Nephron progenitor cell (in vitro differentiated cells): ENCODE data around the gene TNFAIP8L3.
A peak's percentile ranks its signal among the peaks of the same experiment; 100 is the strongest.
"Not testable (repeated sequence)": the region's sequence is repeated elsewhere in the genome, so short reads cannot be mapped to it uniquely, and the experiment has no call there.

Experiments used
- DNase-seq: peaks from one replicate; pipeline ENCODE4 v3.0.0; 2021
- H3K27ac Mint-ChIP-seq: 2 replicates; pipeline ENCODE4 v1.8.0; 2021; ENCODE audit warnings: mild to moderate bottlenecking, moderate library complexity, mixed read lengths
- H3K27me3 Mint-ChIP-seq: 2 replicates; pipeline ENCODE4 v1.8.0; 2021; ENCODE audit warnings: mild to moderate bottlenecking, low read depth, mixed read lengths; ENCODE audit not compliant: poor library complexity
- H3K36me3 Mint-ChIP-seq: 2 replicates; pipeline ENCODE4 v1.8.0; 2021; ENCODE audit warnings: low read depth, mixed read lengths
- H3K4me1 Mint-ChIP-seq: 2 replicates; pipeline ENCODE4 v1.8.0; 2021; ENCODE audit warnings: mixed read lengths
- H3K4me3 Mint-ChIP-seq: 2 replicates; pipeline ENCODE4 v1.8.0; 2021; ENCODE audit warnings: mild to moderate bottlenecking, moderate library complexity, mixed read lengths
- H3K9me3 Mint-ChIP-seq: 2 replicates; pipeline ENCODE4 v1.8.0; 2021; ENCODE audit warnings: mild to moderate bottlenecking, moderate library complexity, mixed read lengths
- TF ChIP-seq, protein P1 (sequence below): fragments of 200-600 bp; sonication (generic); IDR thresholded peaks from 2 replicates; pipeline ENCODE4 v1.5.0; 2021; ENCODE audit warnings: antibody characterized with exemption

The TNFAIP8L3 gene

DNA sequence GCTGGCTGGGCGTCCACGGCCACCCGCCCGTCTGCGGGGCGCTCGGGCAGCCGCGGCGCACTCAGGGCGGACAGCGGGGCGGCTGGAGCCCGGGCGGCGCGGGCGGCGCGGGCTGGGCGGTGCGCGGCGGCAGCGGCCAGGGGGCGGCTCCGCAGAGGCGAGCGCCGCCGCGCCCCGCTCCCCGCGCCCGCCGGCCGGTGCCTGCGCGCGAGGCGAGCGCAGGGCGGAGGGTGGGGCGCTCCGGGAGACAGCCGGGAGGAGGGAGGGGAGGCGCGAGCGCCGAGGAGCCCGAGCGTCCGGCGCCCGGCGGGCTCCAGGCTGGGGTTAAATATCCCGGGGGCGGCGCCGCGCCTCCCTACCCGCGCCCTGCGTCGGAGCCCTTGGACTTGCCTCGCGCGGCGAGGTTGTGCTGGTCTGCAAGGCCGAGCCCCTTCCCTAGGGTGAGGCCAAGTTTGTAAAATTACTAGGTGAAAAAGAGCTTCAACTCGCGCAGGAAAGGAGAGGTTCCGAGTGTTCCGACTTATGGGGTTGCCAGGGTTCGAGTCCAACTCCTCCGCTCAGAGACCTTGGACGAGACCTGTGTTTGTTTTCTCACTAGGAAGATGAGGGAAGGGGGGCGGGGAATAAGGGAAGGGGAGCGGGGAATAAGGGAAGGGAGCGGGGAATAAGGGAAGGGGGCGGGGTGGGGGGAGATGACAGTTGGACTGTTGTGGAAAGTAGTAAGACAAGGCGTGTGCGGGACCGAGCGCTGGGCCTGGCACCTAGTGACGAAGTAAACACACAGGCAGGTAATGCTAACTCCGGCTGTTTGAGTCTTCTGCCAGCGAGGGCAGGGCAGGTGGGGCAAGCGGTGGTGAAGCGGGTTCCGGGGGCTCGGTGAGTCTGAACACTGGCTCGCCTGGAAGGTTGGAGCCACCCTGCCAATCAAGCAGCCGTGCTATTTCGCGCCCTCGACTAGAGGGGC is at the start of gene TNFAIP8L3:
Gene TNFAIP8L3 (minus strand): TSS at position 301 of the 964 bp plus-strand sequence. CDS start 311 bp downstream, outside the sequence.
- Mint-ChIP-seq H3K4me1 (peaks cover 12% of the 10 kb centered on the region), H3K4me3 (peak within 1 kb of the TSS; percentile 86), H3K9me3 (no peaks in the 10 kb centered on the region), H3K27me3 (peaks cover 74% of the 10 kb centered on the region), H3K27ac (no peak within 1 kb of the TSS), H3K36me3 (no peaks in the 10 kb centered on the region)
- DNase-seq = peak; percentile 66
- TF ChIP-seq, protein P1, sequence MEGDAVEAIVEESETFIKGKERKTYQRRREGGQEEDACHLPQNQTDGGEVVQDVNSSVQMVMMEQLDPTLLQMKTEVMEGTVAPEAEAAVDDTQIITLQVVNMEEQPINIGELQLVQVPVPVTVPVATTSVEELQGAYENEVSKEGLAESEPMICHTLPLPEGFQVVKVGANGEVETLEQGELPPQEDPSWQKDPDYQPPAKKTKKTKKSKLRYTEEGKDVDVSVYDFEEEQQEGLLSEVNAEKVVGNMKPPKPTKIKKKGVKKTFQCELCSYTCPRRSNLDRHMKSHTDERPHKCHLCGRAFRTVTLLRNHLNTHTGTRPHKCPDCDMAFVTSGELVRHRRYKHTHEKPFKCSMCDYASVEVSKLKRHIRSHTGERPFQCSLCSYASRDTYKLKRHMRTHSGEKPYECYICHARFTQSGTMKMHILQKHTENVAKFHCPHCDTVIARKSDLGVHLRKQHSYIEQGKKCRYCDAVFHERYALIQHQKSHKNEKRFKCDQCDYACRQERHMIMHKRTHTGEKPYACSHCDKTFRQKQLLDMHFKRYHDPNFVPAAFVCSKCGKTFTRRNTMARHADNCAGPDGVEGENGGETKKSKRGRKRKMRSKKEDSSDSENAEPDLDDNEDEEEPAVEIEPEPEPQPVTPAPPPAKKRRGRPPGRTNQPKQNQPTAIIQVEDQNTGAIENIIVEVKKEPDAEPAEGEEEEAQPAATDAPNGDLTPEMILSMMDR = no peak

DNA sequence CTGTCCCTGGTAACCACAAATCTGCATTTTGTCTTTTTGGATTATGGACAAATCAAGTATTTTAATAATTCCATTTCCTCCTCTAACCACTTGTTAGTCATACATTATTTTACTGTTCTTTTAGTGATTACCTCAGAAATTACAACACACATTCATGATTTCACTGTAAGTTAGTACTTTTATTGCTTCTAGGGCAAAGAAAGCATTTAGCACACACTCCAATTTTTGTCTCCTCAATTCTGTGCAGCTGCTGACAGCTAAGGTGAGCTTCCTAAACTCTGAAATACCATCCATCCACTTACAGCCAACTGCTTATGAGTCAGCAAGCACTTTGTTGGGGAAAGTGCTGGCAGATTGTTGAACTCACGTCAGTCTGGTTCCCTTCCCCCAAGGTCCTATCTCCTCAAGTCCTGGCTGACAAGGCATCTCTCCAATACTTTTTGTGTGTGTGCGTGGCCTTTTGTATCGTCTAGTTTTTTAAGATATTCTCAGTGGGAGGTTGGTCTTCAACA is 49.4 kb upstream of the TNFAIP8L3 start:
- Mint-ChIP-seq H3K27ac (no peak overlapping the region), H3K4me1 (no peaks in the 10 kb centered on the region), H3K27me3 (no peaks in the 10 kb centered on the region), H3K4me3 (no peak overlapping the region), H3K36me3 (peaks cover 7% of the 10 kb centered on the region), H3K9me3 (peaks cover 30% of the 10 kb centered on the region)
- TF ChIP-seq, protein P1 = no peak
- DNase-seq = no peak

DNA sequence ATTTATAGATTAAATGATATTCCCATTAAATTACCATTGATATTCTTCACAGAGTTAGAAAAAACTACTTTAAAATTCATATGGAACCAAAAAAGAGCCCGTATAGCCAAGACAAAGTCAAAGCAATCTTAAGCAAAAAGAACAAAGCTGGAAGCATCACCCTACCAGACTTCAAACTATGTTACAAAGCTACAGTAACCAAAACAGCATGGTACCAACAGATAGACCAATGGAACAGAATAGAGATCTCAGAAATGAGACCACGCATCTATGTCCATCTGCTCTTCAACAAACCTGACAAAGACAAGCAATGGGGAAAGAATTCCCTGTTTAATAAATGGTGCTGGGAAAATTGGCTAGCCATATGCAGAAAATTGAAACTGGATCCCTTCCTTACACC is 45.6 kb upstream of the TNFAIP8L3 start:
- not testable (repeated sequence) for H3K4me3 Mint-ChIP-seq, H3K36me3 Mint-ChIP-seq, H3K27me3 Mint-ChIP-seq, H3K27ac Mint-ChIP-seq, DNase-seq, H3K4me1 Mint-ChIP-seq
- H3K9me3 Mint-ChIP-seq = peaks cover 30% of the 10 kb centered on the region

DNA sequence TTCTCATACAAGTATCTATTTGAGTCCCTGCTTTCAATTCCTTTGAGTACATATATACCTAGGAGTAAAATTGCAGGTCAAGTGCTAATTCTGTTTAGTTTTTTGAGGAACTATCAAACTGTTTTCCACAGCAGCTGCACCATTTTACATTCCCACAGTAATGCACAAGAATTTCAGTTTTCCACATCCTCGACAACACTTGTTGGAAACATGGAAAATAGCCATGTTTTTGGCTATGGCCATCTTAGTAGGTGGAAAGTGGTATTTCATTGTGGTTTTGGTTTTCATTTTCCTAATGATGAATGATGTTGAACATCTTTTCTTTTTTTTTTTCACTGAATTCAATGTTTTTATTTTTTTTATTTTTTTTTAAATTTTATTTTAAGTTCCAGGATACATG is 44.4 kb upstream of the TNFAIP8L3 start:
- Mint-ChIP-seq H3K4me1 (no peaks in the 10 kb centered on the region), H3K27ac (no peak overlapping the region), H3K36me3 (peaks cover 7% of the 10 kb centered on the region), H3K4me3 (no peak overlapping the region), H3K27me3 (no peaks in the 10 kb centered on the region), H3K9me3 (peaks cover 30% of the 10 kb centered on the region)
- TF ChIP-seq, protein P1 = no peak
- no peak for DNase-seq

DNA sequence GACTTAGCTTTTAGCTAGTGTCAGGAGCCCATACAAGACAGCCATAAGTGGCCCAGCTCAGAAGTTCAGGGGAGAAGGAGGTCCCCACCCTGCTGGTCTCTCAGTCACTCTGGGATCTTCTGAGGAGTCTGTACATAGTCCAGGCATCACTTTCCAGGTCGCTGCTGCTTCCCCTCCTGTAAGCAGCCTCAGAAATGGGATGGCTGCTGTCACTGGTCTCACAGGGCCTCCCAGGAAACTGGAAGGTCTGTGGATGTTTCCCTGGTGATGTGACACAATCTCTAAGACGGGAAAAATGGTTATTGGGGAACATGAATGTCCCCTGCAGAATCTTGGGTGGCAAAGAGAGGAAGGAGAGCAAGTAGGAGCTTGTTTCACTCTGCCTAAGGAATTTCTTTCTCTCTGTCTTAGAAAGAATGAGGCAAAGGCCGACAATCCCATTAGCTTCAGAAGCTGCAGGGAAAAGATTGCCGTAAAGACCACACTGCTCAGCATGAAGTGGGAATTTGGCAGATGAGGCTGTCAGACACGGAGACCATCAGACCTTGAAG is 43.2 kb upstream of the TNFAIP8L3 start:
- H3K36me3 Mint-ChIP-seq = peaks cover 7% of the 10 kb centered on the region
- peaks cover 3% of the 10 kb centered on the region for H3K27me3 Mint-ChIP-seq
- peaks cover 30% of the 10 kb centered on the region for H3K9me3 Mint-ChIP-seq
- H3K4me3 Mint-ChIP-seq = no peak overlapping the region
- H3K27ac Mint-ChIP-seq = no peak overlapping the region
- H3K4me1 Mint-ChIP-seq = no peaks in the 10 kb centered on the region
- TF ChIP-seq, protein P1 = no peak
- DNase-seq = no peak

DNA sequence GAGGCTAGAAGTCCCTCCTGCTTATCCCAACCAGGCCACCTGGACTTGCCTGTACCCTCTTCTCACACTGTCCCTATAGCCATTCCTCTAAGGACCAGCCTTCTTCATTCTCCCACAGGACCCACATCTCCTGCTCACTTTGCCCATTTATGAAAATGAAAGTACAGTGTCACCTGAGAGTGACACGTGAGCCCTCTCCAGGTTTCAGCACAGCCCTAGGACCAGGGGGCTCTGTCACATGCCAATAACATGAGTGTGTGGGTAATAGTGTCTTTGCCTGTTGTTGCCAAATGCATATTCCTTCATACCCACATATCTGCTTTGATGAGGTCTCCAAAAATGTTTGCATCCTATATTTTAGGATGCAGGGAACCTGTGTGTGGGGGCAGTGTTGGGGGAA is 42.3 kb upstream of the TNFAIP8L3 start:
- H3K36me3 Mint-ChIP-seq = peaks cover 7% of the 10 kb centered on the region
- peaks cover 4% of the 10 kb centered on the region for H3K4me1 Mint-ChIP-seq

More for the DNA sequence above, 42.3 kb upstream of the TNFAIP8L3 start:
- Mint-ChIP-seq H3K9me3 (peaks cover 27% of the 10 kb centered on the region), H3K4me3 (no peak overlapping the region), H3K27me3 (peaks cover 3% of the 10 kb centered on the region), H3K27ac (no peak overlapping the region)
- TF ChIP-seq, protein P1 = no peak
- DNase-seq = no peak
